HepG2 (cell line): Measurements from ENCODE around the gene MAN1B1. TPM values are rescaled to one million over a fixed set of nuclear protein-coding genes. Genes with fewer than 3 reads are reported as not detected.

Experiments
- DBP ChIP-seq: sonication (generic); formaldehyde crosslinking; IDR thresholded peaks from 2 replicates; pipeline ENCODE4 v1.4.0; 2020; ENCODE audit warnings: missing genetic modification reagents; ENCODE audit errors: not compliant biosample characterization
- JUN ChIP-seq: sonication (generic); formaldehyde crosslinking; IDR thresholded peaks from 2 replicates; pipeline ENCODE4 v1.4.0; 2020; ENCODE audit warnings: mild to moderate bottlenecking, missing genetic modification reagents
- MXI1 ChIP-seq: IDR thresholded peaks from 3 replicates; pipeline ENCODE4 v1.6.1; 2012; ENCODE audit warnings: low read depth, low read length, inconsistent platforms, borderline replicate concordance
- SKIL ChIP-seq: sonication (generic); formaldehyde crosslinking; IDR thresholded peaks from 2 replicates; pipeline ENCODE4 v1.8.0; 2022; ENCODE audit warnings: missing genetic modification reagents, mild to moderate bottlenecking, moderate library complexity, borderline replicate concordance
- YEATS2 ChIP-seq: sonication (generic); formaldehyde crosslinking; IDR thresholded peaks from 2 replicates; pipeline ENCODE4 v1.4.0; 2020; ENCODE audit warnings: missing genetic modification reagents, borderline replicate concordance
- ZBTB34 ChIP-seq: sonication (generic); formaldehyde crosslinking; IDR thresholded peaks from 2 replicates; pipeline ENCODE4 v1.8.0; 2022; ENCODE audit warnings: mild to moderate bottlenecking, missing genetic modification reagents
- ZFYVE20 ChIP-seq: sonication (generic); formaldehyde crosslinking; IDR thresholded peaks from 2 replicates; pipeline ENCODE4 v1.8.0; 2023; ENCODE audit warnings: low read depth, mild to moderate bottlenecking, moderate library complexity, missing genetic modification reagents, borderline replicate concordance
- ZNF24 ChIP-seq: fragments of 450-650 bp; IDR thresholded peaks from 2 replicates; pipeline ENCODE4 v1.6.1; 2017; ENCODE audit warnings: antibody characterized with exemption, mild to moderate bottlenecking
- ZNF329 ChIP-seq: sonication (generic); formaldehyde crosslinking; IDR thresholded peaks from 2 replicates; pipeline ENCODE4 v1.9.0; 2021; ENCODE audit warnings: low read depth, mild to moderate bottlenecking, missing genetic modification reagents
- ZNF362 ChIP-seq: sonication (generic); formaldehyde crosslinking; IDR thresholded peaks from 2 replicates; pipeline ENCODE4 v1.4.0; 2020; ENCODE audit warnings: missing genetic modification reagents, mild to moderate bottlenecking, borderline replicate concordance
- ZNF407 ChIP-seq: sonication (generic); formaldehyde crosslinking; IDR thresholded peaks from one replicate; pipeline ENCODE4 v1.5.1; 2020; ENCODE audit warnings: mild to moderate bottlenecking, missing genetic modification reagents; ENCODE audit errors: not compliant biosample characterization
- ZNF614 ChIP-seq: IDR thresholded peaks from 2 replicates; pipeline ENCODE4 v1.6.1; 2018; ENCODE audit warnings: missing biosample characterization, missing genetic modification reagents, inconsistent platforms, borderline replicate concordance
- ZNF747 ChIP-seq: sonication (generic); formaldehyde crosslinking; IDR thresholded peaks from 2 replicates; pipeline ENCODE4 v1.8.1; 2023; ENCODE audit warnings: missing genetic modification reagents, mild to moderate bottlenecking, borderline replicate concordance
- polyA plus RNA-seq, 8 experiments: library from polyadenylated mRNA; depleted of rRNA in 3 of 8; stranded (reverse) in 7 of 8; unstranded in 1 of 8; fragments of >200 nt; fragmentation: Illumina TruSeq in 4 of 8; extraction: Trizol in 4 of 8; gene quantifications; 2 replicates each; pipeline versions ENCODE4 v1.2.1 to v1.2.3, GENCODE V29; 2011 to 2016; ENCODE audit warnings: low read depth in 4 of 8, missing spikeins in 1 of 8, mixed read lengths in 1 of 8; ENCODE audit not compliant: insufficient read depth in 1 of 8
- total RNA-seq, 5 experiments: library from RNA; depleted of rRNA; stranded (reverse); fragments of >200 nt; fragmentation: Illumina TruSeq; extraction: Trizol; gene quantifications; 2 replicates each; pipeline ENCODE4 v1.2.3, GENCODE V29; 2016; ENCODE audit warnings: low read depth in 1 of 5

MAN1B1 gene
- total and polyA plus RNA-seq, 2 of the 13 experiments (the other 11 are each of a cell fraction or from before 2014, with no cell fraction given) = 48.9 to 59.5 TPM

- no peak for TF ChIP-seq SKIL (CRISPR knock-in tag)
- 0 out of 2 replicates have a peak, but pooled peaks have one; percentile 9 for TF ChIP-seq ZFYVE20 (CRISPR knock-in tag)
- TF ChIP-seq ZNF614 (CRISPR knock-in tag) = peak; percentile 61; the same call in 1 of the 2 replicates
- TF ChIP-seq MXI1 = peak; percentile 96; the same call in 2 of the 3 replicates
- peak; percentile 58; the same call in 1 of the 2 replicates for TF ChIP-seq YEATS2 (CRISPR knock-in tag)
- TF ChIP-seq JUN (CRISPR knock-in tag) = no peak
- TF ChIP-seq ZNF24 = no peak
- 0 out of 2 replicates have a peak, but pooled peaks have one; percentile 42 for TF ChIP-seq ZBTB34
- TF ChIP-seq ZNF407 = peak; percentile 59
- TF ChIP-seq ZNF362 = no peak
- TF ChIP-seq ZNF329 = 0 out of 2 replicates have a peak, but pooled peaks have one; percentile 45
- peak; percentile 49 for TF ChIP-seq DBP
- TF ChIP-seq ZNF747 = peak; percentile 72; the same call in 1 of the 2 replicates
Observed at GRCh38 chr9:137129456-137130175, 42.8 kb downstream of the MAN1B1 start (continued).
